HEK293 (cell line): ENCODE results near the gene MCTP1.

Experiments
- CTCF ChIA-PET: fragments of 350-600 bp; formaldehyde crosslinking; extraction: SDS; loops from one replicate; lab custom pipeline; 2021; ENCODE audit warnings: antibody characterized with exemption; lab: Yijun Ruan, JAX
- POLR2A ChIA-PET: fragments of 300-600 bp; formaldehyde crosslinking; extraction: SDS; loops from one replicate; lab custom pipeline; 2020; ENCODE audit warnings: antibody characterized with exemption, inconsistent platforms; lab: Yijun Ruan, JAX
- H3K27ac ChIP-seq: fragments of 200-500 bp; sonication (Bioruptor generic); 2 replicates; pipeline ENCODE4 v1.5.1; 2014; ENCODE audit warnings: low read depth, low read length, control low read depth, inconsistent platforms; ENCODE audit errors: extremely low read depth
- H3K36me3 ChIP-seq, 2 experiments: fragments of 200-500 bp in 1 of 2; sonication (Bioruptor generic) in 1 of 2; 1 replicate in 1 of 2; 2 replicates in 1 of 2; pipeline ENCODE4 v1.5.1; 2014 to 2017; ENCODE audit warnings: inconsistent platforms in 2 of 2, low read length in 2 of 2; ENCODE audit not compliant: control insufficient read depth in 2 of 2, insufficient read depth in 1 of 2
- H3K4me1 ChIP-seq: fragments of 200-500 bp; sonication (Bioruptor generic); 2 replicates; pipeline ENCODE4 v1.5.1; 2014; ENCODE audit warnings: mild to moderate bottlenecking, low read length, inconsistent platforms; ENCODE audit not compliant: control insufficient read depth, insufficient read depth
- H3K4me3 ChIP-seq: 2 replicates; pipeline ENCODE4 v1.5.1; 2011; ENCODE audit warnings: low read depth, mild to moderate bottlenecking, control low read depth, low read length, moderate library complexity
- H3K9me3 ChIP-seq: fragments of 200-500 bp; sonication (Bioruptor generic); 2 replicates; pipeline ENCODE4 v1.5.1; 2014; ENCODE audit warnings: low read depth, low read length, inconsistent platforms; ENCODE audit not compliant: control insufficient read depth, insufficient read depth
- BCL11A ChIP-seq: fragments of 450-650 bp; formaldehyde crosslinking; IDR thresholded peaks from 2 replicates; pipeline ENCODE4 v1.5.1; 2016; ENCODE audit warnings: low read depth, missing biosample characterization, missing genetic modification characterization
- FEZF1 ChIP-seq: fragments of 450-650 bp; formaldehyde crosslinking; IDR thresholded peaks from 2 replicates; pipeline ENCODE4 v1.5.1; 2016; ENCODE audit warnings: missing biosample characterization, missing genetic modification characterization
- GLI2 ChIP-seq: fragments of 450-650 bp; formaldehyde crosslinking; IDR thresholded peaks from 2 replicates; pipeline ENCODE4; 2017; ENCODE audit warnings: missing biosample characterization, missing genetic modification characterization, low read depth, borderline replicate concordance
- KLF10 ChIP-seq: fragments of 450-650 bp; IDR thresholded peaks from 2 replicates; pipeline ENCODE4 v1.5.1; 2018; ENCODE audit warnings: missing biosample characterization, mild to moderate bottlenecking, missing genetic modification characterization
- KLF17 ChIP-seq: fragments of 450-650 bp; formaldehyde crosslinking; IDR thresholded peaks from 2 replicates; pipeline ENCODE4 v1.5.1; 2016; ENCODE audit warnings: missing biosample characterization, missing genetic modification characterization
- KLF7 ChIP-seq: fragments of 450-650 bp; formaldehyde crosslinking; IDR thresholded peaks from 2 replicates; pipeline ENCODE4 v1.5.1; 2016; ENCODE audit warnings: missing biosample characterization, missing genetic modification characterization, borderline replicate concordance
- WT1 ChIP-seq: fragments of 450-650 bp; formaldehyde crosslinking; IDR thresholded peaks from 2 replicates; pipeline ENCODE4 v1.5.1; 2016; ENCODE audit warnings: missing biosample characterization, missing genetic modification characterization
- ZBTB17 ChIP-seq: fragments of 450-650 bp; formaldehyde crosslinking; IDR thresholded peaks from 2 replicates; pipeline ENCODE4 v1.5.1; 2016; ENCODE audit warnings: missing biosample characterization, missing genetic modification characterization
- ZFHX2 ChIP-seq: fragments of 450-650 bp; formaldehyde crosslinking; conservative IDR thresholded peaks from 2 replicates; pipeline ENCODE4 v1.5.1; 2016; ENCODE audit warnings: missing biosample characterization, missing genetic modification characterization
- ZFP41 ChIP-seq: fragments of 450-650 bp; formaldehyde crosslinking; IDR thresholded peaks from 2 replicates; pipeline ENCODE4 v1.5.1; 2016; ENCODE audit warnings: missing biosample characterization, missing genetic modification characterization, borderline replicate concordance
- ZNF214 ChIP-seq: fragments of 450-650 bp; formaldehyde crosslinking; IDR thresholded peaks from 2 replicates; pipeline ENCODE4 v1.5.1; 2017; ENCODE audit warnings: missing biosample characterization, mild to moderate bottlenecking, missing genetic modification characterization, borderline replicate concordance
- ZNF529 ChIP-seq: fragments of 450-650 bp; formaldehyde crosslinking; IDR thresholded peaks from 2 replicates; pipeline ENCODE4 v1.5.1; 2017; ENCODE audit warnings: missing genetic modification characterization, missing biosample characterization; ENCODE audit not compliant: insufficient replicate concordance
- ZNF530 ChIP-seq: fragments of 450-650 bp; formaldehyde crosslinking; IDR thresholded peaks from 2 replicates; pipeline ENCODE4 v1.5.1; 2016; ENCODE audit warnings: low read depth, missing biosample characterization, missing genetic modification characterization
- ZNF558 ChIP-seq: fragments of 450-650 bp; formaldehyde crosslinking; IDR thresholded peaks from 2 replicates; pipeline ENCODE4 v1.5.1; 2016; ENCODE audit warnings: missing biosample characterization, missing genetic modification characterization
- ZSCAN23 ChIP-seq: fragments of 450-650 bp; formaldehyde crosslinking; IDR thresholded peaks from 2 replicates; pipeline ENCODE4 v1.5.1; 2016; ENCODE audit warnings: missing biosample characterization, missing genetic modification characterization
- ZSCAN5A ChIP-seq: fragments of 450-650 bp; formaldehyde crosslinking; IDR thresholded peaks from 2 replicates; pipeline ENCODE4 v1.5.1; 2016; ENCODE audit warnings: missing biosample characterization, missing genetic modification characterization
- TF ChIP-seq, protein P1 (sequence below): fragments of 450-650 bp; formaldehyde crosslinking; IDR thresholded peaks from 2 replicates; pipeline ENCODE4 v1.5.1; 2017; ENCODE audit warnings: missing biosample characterization, missing genetic modification characterization
- TF ChIP-seq, protein P2 (sequence below): fragments of 450-650 bp; formaldehyde crosslinking; IDR thresholded peaks from 2 replicates; pipeline ENCODE4 v1.5.1; 2017; ENCODE audit warnings: missing biosample characterization, missing genetic modification characterization
- TF ChIP-seq, protein P3 (sequence below): fragments of 450-650 bp; formaldehyde crosslinking; IDR thresholded peaks from 2 replicates; pipeline ENCODE4 v1.5.1; 2017; ENCODE audit warnings: missing biosample characterization, missing genetic modification characterization
- TF ChIP-seq, protein P4 (sequence below): fragments of 450-650 bp; formaldehyde crosslinking; IDR thresholded peaks from 2 replicates; pipeline ENCODE4 v1.5.1; 2016; ENCODE audit warnings: missing biosample characterization, missing genetic modification characterization, borderline replicate concordance

MCTP1 gene

DNA sequence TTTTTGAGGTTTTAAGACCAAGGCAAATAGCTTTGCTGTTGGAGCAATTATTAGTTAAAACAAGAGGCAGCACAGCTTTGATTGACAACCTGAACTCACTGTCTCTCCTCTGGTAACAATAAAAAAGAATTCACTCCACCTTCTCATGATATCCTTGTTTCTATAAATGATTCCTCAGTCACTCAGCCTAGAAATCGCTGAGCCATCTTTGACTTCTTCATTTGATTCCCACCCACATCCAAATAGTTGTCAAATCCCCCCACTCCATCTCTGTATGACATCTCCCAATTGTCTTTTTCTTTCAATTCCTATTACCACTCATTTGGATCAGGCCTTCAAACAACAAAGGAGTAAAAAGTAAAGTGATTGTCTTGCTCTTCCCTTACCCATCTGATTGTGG, 266.4 kb downstream of the MCTP1 start (continued):
- TF ChIP-seq ZSCAN23 (tag by site-specific recombination) = no peak
- no peak for TF ChIP-seq ZFP41 (tag by site-specific recombination)
- TF ChIP-seq, protein P1, sequence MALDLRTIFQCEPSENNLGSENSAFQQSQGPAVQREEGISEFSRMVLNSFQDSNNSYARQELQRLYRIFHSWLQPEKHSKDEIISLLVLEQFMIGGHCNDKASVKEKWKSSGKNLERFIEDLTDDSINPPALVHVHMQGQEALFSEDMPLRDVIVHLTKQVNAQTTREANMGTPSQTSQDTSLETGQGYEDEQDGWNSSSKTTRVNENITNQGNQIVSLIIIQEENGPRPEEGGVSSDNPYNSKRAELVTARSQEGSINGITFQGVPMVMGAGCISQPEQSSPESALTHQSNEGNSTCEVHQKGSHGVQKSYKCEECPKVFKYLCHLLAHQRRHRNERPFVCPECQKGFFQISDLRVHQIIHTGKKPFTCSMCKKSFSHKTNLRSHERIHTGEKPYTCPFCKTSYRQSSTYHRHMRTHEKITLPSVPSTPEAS (tag by site-specific recombination) = no peak
- TF ChIP-seq KLF7 (tag by site-specific recombination) = no peak
- no peak for TF ChIP-seq ZNF529
- TF ChIP-seq ZBTB17 = no peak
- TF ChIP-seq WT1 (tag by site-specific recombination) = no peak
- TF ChIP-seq, protein P2, sequence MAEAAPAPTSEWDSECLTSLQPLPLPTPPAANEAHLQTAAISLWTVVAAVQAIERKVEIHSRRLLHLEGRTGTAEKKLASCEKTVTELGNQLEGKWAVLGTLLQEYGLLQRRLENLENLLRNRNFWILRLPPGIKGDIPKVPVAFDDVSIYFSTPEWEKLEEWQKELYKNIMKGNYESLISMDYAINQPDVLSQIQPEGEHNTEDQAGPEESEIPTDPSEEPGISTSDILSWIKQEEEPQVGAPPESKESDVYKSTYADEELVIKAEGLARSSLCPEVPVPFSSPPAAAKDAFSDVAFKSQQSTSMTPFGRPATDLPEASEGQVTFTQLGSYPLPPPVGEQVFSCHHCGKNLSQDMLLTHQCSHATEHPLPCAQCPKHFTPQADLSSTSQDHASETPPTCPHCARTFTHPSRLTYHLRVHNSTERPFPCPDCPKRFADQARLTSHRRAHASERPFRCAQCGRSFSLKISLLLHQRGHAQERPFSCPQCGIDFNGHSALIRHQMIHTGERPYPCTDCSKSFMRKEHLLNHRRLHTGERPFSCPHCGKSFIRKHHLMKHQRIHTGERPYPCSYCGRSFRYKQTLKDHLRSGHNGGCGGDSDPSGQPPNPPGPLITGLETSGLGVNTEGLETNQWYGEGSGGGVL (tag by site-specific recombination) = no peak
- no peak for TF ChIP-seq ZSCAN5A (tag by site-specific recombination)

DNA sequence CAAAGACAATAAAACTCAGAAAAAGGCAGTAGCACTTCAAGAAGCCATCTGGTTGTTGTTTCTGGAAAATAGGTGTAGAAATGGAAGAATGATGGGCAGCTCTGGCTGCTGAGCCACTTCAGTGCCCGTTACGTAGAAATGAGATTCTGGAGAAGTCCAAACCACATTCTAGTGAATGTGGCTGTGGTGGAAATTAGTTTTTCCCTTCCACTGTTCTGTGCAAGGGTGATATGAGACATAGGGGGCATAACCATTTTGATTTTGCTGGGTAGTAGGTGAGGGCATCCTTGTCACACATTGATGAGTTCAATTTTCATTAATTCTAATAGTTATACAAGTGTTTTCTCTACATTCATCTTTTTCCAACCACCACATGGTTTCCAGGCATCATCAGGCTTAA, 275.1 kb downstream of the MCTP1 start:
- Histone ChIP-seq H3K4me1 (no peaks in the 10 kb centered on the region), H3K9me3 (no peaks in the 10 kb centered on the region)
- CTCF ChIA-PET = no interaction called here
- TF ChIP-seq, protein P3, sequence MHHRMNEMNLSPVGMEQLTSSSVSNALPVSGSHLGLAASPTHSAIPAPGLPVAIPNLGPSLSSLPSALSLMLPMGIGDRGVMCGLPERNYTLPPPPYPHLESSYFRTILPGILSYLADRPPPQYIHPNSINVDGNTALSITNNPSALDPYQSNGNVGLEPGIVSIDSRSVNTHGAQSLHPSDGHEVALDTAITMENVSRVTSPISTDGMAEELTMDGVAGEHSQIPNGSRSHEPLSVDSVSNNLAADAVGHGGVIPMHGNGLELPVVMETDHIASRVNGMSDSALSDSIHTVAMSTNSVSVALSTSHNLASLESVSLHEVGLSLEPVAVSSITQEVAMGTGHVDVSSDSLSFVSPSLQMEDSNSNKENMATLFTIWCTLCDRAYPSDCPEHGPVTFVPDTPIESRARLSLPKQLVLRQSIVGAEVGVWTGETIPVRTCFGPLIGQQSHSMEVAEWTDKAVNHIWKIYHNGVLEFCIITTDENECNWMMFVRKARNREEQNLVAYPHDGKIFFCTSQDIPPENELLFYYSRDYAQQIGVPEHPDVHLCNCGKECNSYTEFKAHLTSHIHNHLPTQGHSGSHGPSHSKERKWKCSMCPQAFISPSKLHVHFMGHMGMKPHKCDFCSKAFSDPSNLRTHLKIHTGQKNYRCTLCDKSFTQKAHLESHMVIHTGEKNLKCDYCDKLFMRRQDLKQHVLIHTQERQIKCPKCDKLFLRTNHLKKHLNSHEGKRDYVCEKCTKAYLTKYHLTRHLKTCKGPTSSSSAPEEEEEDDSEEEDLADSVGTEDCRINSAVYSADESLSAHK (tag by site-specific recombination) = no peak
- TF ChIP-seq KLF10 = no peak
- no peak for TF ChIP-seq ZFHX2 (tag by site-specific recombination)
- TF ChIP-seq, protein P4, sequence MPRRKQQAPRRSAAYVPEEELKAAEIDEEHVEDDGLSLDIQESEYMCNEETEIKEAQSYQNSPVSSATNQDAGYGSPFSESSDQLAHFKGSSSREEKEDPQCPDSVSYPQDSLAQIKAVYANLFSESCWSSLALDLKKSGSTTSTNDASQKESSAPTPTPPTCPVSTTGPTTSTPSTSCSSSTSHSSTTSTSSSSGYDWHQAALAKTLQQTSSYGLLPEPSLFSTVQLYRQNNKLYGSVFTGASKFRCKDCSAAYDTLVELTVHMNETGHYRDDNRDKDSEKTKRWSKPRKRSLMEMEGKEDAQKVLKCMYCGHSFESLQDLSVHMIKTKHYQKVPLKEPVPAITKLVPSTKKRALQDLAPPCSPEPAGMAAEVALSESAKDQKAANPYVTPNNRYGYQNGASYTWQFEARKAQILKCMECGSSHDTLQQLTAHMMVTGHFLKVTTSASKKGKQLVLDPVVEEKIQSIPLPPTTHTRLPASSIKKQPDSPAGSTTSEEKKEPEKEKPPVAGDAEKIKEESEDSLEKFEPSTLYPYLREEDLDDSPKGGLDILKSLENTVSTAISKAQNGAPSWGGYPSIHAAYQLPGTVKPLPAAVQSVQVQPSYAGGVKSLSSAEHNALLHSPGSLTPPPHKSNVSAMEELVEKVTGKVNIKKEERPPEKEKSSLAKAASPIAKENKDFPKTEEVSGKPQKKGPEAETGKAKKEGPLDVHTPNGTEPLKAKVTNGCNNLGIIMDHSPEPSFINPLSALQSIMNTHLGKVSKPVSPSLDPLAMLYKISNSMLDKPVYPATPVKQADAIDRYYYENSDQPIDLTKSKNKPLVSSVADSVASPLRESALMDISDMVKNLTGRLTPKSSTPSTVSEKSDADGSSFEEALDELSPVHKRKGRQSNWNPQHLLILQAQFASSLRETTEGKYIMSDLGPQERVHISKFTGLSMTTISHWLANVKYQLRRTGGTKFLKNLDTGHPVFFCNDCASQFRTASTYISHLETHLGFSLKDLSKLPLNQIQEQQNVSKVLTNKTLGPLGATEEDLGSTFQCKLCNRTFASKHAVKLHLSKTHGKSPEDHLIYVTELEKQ = no peak
- no peak for TF ChIP-seq ZNF530 (tag by site-specific recombination)
- no peak for TF ChIP-seq KLF17 (tag by site-specific recombination)
- no peak for TF ChIP-seq FEZF1 (tag by site-specific recombination)
- no peak for TF ChIP-seq KLF7 (tag by site-specific recombination)
- TF ChIP-seq ZNF558 (tag by site-specific recombination) = no peak
- TF ChIP-seq BCL11A (tag by site-specific recombination) = no peak
- TF ChIP-seq GLI2 = no peak
- no peak for TF ChIP-seq ZNF214 (tag by site-specific recombination)
- TF ChIP-seq, all 188 proteins: peak for 0
- POLR2A ChIA-PET = no interaction called here
- Histone ChIP-seq H3K4me3 (no peak overlapping the region), H3K27ac (no peak overlapping the region), H3K36me3 (no peaks in the 10 kb centered on the region)
